Measurements from ENCODE around the gene CERS4.
"Not testable (repeated sequence)": the region's sequence is repeated elsewhere in the genome, so short reads cannot be mapped to it uniquely, and the experiment has no call there.

CERS4 gene

DNA sequence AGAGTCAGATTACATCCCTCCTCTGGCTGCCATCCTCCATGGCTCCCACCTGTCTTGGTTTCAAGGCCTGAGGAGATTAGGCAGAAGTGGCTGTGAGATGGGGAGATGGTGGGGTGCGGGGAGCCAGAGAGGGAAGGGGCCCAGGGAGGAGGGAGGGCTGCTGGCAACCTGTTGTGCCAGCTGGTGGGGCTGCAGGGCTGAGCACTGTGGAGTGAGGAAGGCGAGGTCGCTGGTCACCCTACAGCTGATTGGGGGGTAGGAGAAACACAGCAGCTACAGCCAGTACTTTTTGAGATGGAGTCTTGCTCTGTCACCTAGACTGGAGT is 50.7 kb downstream of the CERS4 start:
- Histone ChIP-seq H3K4me2 (ENCODE audit: low read depth, low read length) (no peak overlapping the region), H3K9me2 (replicated peaks; ENCODE audit: insufficient read depth, low read length) (no peaks in the 10 kb centered on the region), H3K9me3 (replicated peaks; ENCODE audit: insufficient read depth, low read length) (no peaks in the 10 kb centered on the region), H3K9ac (ENCODE audit: low read length) (no peak overlapping the region), H3K27ac (ENCODE audit: low read length) (no peak overlapping the region), H4K20me1 (ENCODE audit: insufficient read depth, low read length) (no peaks in the 10 kb centered on the region), H3K4me3 (ENCODE audit: low read length) (no peak overlapping the region), H3K36me3 (replicated peaks; ENCODE audit: insufficient read depth, low read length) (no peaks in the 10 kb centered on the region), H2AFZ (ENCODE audit: low read length) (no peak overlapping the region), H3F3A (ENCODE audit: insufficient read depth, low read length) (no peaks in the 10 kb centered on the region), H3K4me1 (ENCODE audit: low read length) (peaks cover 7% of the 10 kb centered on the region), H3K79me2 (ENCODE audit: low read length) (no peaks in the 10 kb centered on the region), H3K27me3 (replicated peaks; ENCODE audit: insufficient read depth, low read length) (peaks cover 13% of the 10 kb centered on the region)
- no peak for TF ChIP-seq EZH2 (optimal IDR thresholded peaks at IDR 0.05; ENCODE audit: low read depth, low read length)
- TF ChIP-seq, protein P1, sequence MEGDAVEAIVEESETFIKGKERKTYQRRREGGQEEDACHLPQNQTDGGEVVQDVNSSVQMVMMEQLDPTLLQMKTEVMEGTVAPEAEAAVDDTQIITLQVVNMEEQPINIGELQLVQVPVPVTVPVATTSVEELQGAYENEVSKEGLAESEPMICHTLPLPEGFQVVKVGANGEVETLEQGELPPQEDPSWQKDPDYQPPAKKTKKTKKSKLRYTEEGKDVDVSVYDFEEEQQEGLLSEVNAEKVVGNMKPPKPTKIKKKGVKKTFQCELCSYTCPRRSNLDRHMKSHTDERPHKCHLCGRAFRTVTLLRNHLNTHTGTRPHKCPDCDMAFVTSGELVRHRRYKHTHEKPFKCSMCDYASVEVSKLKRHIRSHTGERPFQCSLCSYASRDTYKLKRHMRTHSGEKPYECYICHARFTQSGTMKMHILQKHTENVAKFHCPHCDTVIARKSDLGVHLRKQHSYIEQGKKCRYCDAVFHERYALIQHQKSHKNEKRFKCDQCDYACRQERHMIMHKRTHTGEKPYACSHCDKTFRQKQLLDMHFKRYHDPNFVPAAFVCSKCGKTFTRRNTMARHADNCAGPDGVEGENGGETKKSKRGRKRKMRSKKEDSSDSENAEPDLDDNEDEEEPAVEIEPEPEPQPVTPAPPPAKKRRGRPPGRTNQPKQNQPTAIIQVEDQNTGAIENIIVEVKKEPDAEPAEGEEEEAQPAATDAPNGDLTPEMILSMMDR (IDR thresholded peaks at IDR 0.05; ENCODE audit: low read length), result no peak
- no peak for TF ChIP-seq EZH2phosphoT487 (IDR thresholded peaks at IDR 0.05; ENCODE audit: low read length)
- no peak for DNase-seq

GRCh38 chr19:8261347-8261746 is 52.2 kb downstream of the CERS4 start:
- Histone ChIP-seq H3K9me3 (replicated peaks; ENCODE audit: insufficient read depth, low read length) (no peaks in the 10 kb centered on the region), H3K4me1 (ENCODE audit: low read length) (peaks cover under 1% of the 10 kb centered on the region; the same call in 1 of the 2 replicates), H3K27me3 (replicated peaks; ENCODE audit: insufficient read depth, low read length) (peaks cover 7% of the 10 kb centered on the region), H3K9me2 (replicated peaks; ENCODE audit: insufficient read depth, low read length) (no peaks in the 10 kb centered on the region), H3K36me3 (replicated peaks; ENCODE audit: insufficient read depth, low read length) (no peaks in the 10 kb centered on the region), H3K79me2 (ENCODE audit: low read length) (no peaks in the 10 kb centered on the region), H3K9ac (ENCODE audit: low read length) (no peak overlapping the region), H2AFZ (ENCODE audit: low read length) (no peak overlapping the region), H3K4me3 (ENCODE audit: low read length) (no peak overlapping the region), H3K27ac (ENCODE audit: low read length) (no peak overlapping the region), H3F3A (ENCODE audit: insufficient read depth, low read length) (no peaks in the 10 kb centered on the region), H4K20me1 (ENCODE audit: insufficient read depth, low read length) (no peaks in the 10 kb centered on the region), H3K4me2 (ENCODE audit: low read depth, low read length) (no peak overlapping the region)
- TF ChIP-seq, protein P1 (IDR thresholded peaks at IDR 0.05; ENCODE audit: low read length), result no peak
- no peak for TF ChIP-seq EZH2 (optimal IDR thresholded peaks at IDR 0.05; ENCODE audit: low read depth, low read length)
- no peak for TF ChIP-seq EZH2phosphoT487 (IDR thresholded peaks at IDR 0.05; ENCODE audit: low read length)
- DNase-seq, result no peak

GRCh38 chr19:8261881-8262280 is 52.7 kb downstream of the CERS4 start:
- Histone ChIP-seq H3K4me2 (ENCODE audit: low read depth, low read length) (no peak overlapping the region), H3K27ac (ENCODE audit: low read length) (no peak overlapping the region), H2AFZ (ENCODE audit: low read length) (no peak overlapping the region), H3K4me3 (ENCODE audit: low read length) (no peak overlapping the region), H3K27me3 (replicated peaks; ENCODE audit: insufficient read depth, low read length) (peaks cover 4% of the 10 kb centered on the region; the same call in 1 of the 2 replicates), H3K79me2 (ENCODE audit: low read length) (no peaks in the 10 kb centered on the region), H3K4me1 (ENCODE audit: low read length) (no peaks in the 10 kb centered on the region), H4K20me1 (ENCODE audit: insufficient read depth, low read length) (no peaks in the 10 kb centered on the region), H3K9ac (ENCODE audit: low read length) (no peak overlapping the region), H3K9me3 (replicated peaks; ENCODE audit: insufficient read depth, low read length) (no peaks in the 10 kb centered on the region), H3K9me2 (replicated peaks; ENCODE audit: insufficient read depth, low read length) (no peaks in the 10 kb centered on the region), H3F3A (ENCODE audit: insufficient read depth, low read length) (no peaks in the 10 kb centered on the region), H3K36me3 (replicated peaks; ENCODE audit: insufficient read depth, low read length) (no peaks in the 10 kb centered on the region)
- no peak for TF ChIP-seq EZH2 (optimal IDR thresholded peaks at IDR 0.05; ENCODE audit: low read depth, low read length)
- no peak for TF ChIP-seq EZH2phosphoT487 (IDR thresholded peaks at IDR 0.05; ENCODE audit: low read length)
- DNase-seq, result no peak

DNA sequence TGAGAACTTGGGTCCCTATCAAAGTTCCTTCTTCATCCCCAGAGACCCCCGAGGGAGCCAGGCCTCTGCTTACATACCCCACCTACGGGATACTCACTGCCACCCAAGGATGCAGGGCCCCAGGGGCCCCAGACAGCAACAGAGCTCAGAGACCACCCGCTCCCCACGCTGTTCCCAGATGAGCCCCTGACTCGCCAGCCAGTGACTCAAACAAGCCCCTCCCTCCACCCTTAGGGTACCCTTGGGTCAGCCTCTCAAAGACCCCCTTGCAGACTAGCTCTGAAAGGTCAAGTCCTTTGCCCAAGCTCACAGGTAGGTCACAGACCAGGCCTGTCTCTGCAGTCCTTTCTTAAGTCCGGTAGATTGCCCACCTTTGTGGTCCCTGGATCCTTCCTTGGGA is 53.3 kb downstream of the CERS4 start:
- Histone ChIP-seq H3K9me3 (replicated peaks; ENCODE audit: insufficient read depth, low read length) (no peaks in the 10 kb centered on the region), H3K9me2 (replicated peaks; ENCODE audit: insufficient read depth, low read length) (no peaks in the 10 kb centered on the region), H3K9ac (ENCODE audit: low read length) (no peak overlapping the region), H3K4me1 (ENCODE audit: low read length) (no peaks in the 10 kb centered on the region), H3F3A (ENCODE audit: insufficient read depth, low read length) (no peaks in the 10 kb centered on the region), H3K4me3 (ENCODE audit: low read length) (no peak overlapping the region), H3K4me2 (ENCODE audit: low read depth, low read length) (no peak overlapping the region), H4K20me1 (ENCODE audit: insufficient read depth, low read length) (no peaks in the 10 kb centered on the region), H3K79me2 (ENCODE audit: low read length) (no peaks in the 10 kb centered on the region), H3K27me3 (replicated peaks; ENCODE audit: insufficient read depth, low read length) (peaks cover 4% of the 10 kb centered on the region; the same call in 1 of the 2 replicates), H3K27ac (ENCODE audit: low read length) (no peak overlapping the region), H3K36me3 (replicated peaks; ENCODE audit: insufficient read depth, low read length) (no peaks in the 10 kb centered on the region), H2AFZ (ENCODE audit: low read length) (no peak overlapping the region)
- no peak for TF ChIP-seq EZH2 (optimal IDR thresholded peaks at IDR 0.05; ENCODE audit: low read depth, low read length)
- no peak for DNase-seq

DNA sequence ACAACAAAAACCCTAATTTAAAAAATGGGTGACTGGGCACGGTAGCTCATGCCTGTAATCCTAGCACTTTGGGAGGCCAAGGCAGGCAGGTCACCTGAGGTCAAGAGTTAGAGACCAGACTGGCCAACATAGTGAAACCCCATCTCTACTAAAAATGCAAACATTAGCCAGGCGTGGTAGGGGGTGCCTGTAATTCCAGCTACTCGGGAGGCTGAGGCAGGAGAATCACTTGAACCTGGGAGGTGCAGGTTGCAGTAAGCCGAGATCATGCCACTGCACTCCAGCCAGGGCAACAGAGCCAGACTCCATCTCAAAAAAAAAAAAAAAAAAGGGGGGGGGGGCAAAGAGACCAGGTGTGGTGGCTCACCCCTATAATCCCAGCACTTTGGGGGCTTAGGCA is 55.1 kb downstream of the CERS4 start:
- peaks cover 13% of the 10 kb centered on the region for H3F3A ChIP-seq (ENCODE audit: insufficient read depth, low read length)
- not testable (repeated sequence) for H3K27me3 ChIP-seq (replicated peaks; ENCODE audit: insufficient read depth, low read length); DNase-seq; H3K79me2 ChIP-seq (ENCODE audit: low read length); H3K9me3 ChIP-seq (replicated peaks; ENCODE audit: insufficient read depth, low read length); H3K36me3 ChIP-seq (replicated peaks; ENCODE audit: insufficient read depth, low read length); H3K27ac ChIP-seq (ENCODE audit: low read length); H3K9me2 ChIP-seq (replicated peaks; ENCODE audit: insufficient read depth, low read length); H3K4me3 ChIP-seq (ENCODE audit: low read length); H3K9ac ChIP-seq (ENCODE audit: low read length); H2AFZ ChIP-seq (ENCODE audit: low read length); H3K4me1 ChIP-seq (ENCODE audit: low read length); H3K4me2 ChIP-seq (ENCODE audit: low read depth, low read length); H4K20me1 ChIP-seq (ENCODE audit: insufficient read depth, low read length)

Measured in MM.1S (cell line).